ENCODE results near the gene OPRD1. TPM values are rescaled to one million over a fixed set of nuclear protein-coding genes. Genes with fewer than 3 reads are reported as not detected.

OPRD1 gene
- total RNA-seq, 2 experiments from 2014 or later = not detected

GRCh38 chr1:28895896-28896608 is 84.1 kb downstream of the OPRD1 start:
- Histone ChIP-seq H3K4me3 (ENCODE audit: low read depth, low read length, poor library complexity, severe bottlenecking) (no peak overlapping the region), H3K27ac (ENCODE audit: low read depth, low read length, poor library complexity, severe bottlenecking) (no peak overlapping the region), H2AFZ (ENCODE audit: low read length) (no peak overlapping the region), H3K9me2 (ENCODE audit: insufficient read depth, low read length) (no peaks in the 10 kb centered on the region), H4K20me1 (ENCODE audit: insufficient read depth, low read length) (no peaks in the 10 kb centered on the region), H3K9me3 (ENCODE audit: low read length) (no peaks in the 10 kb centered on the region), H3K4me1 (ENCODE audit: insufficient read depth, low read length, poor library complexity, severe bottlenecking) (peaks cover 5% of the 10 kb centered on the region), H3K79me2 (ENCODE audit: insufficient read depth, low read depth, low read length) (no peaks in the 10 kb centered on the region), H3K4me2 (ENCODE audit: low read length) (no peak overlapping the region), H3K36me3 (ENCODE audit: insufficient read depth, low read length) (peaks cover 15% of the 10 kb centered on the region; the same call in 1 of the 2 replicates)
- BruUV-seq (replicated peaks) = no TSS peak
- ChIA-PET CTCF (ENCODE audit: unreplicated experiment) (no interaction called here), POLR2A (no interaction called here)
- no peak for DNase-seq (ENCODE audit: low spot score)
- no peak for TF ChIP-seq EZH2phosphoT487 (IDR thresholded peaks at IDR 0.05; ENCODE audit: borderline replicate concordance, low read depth, low read length)
- TF ChIP-seq, protein P1, sequence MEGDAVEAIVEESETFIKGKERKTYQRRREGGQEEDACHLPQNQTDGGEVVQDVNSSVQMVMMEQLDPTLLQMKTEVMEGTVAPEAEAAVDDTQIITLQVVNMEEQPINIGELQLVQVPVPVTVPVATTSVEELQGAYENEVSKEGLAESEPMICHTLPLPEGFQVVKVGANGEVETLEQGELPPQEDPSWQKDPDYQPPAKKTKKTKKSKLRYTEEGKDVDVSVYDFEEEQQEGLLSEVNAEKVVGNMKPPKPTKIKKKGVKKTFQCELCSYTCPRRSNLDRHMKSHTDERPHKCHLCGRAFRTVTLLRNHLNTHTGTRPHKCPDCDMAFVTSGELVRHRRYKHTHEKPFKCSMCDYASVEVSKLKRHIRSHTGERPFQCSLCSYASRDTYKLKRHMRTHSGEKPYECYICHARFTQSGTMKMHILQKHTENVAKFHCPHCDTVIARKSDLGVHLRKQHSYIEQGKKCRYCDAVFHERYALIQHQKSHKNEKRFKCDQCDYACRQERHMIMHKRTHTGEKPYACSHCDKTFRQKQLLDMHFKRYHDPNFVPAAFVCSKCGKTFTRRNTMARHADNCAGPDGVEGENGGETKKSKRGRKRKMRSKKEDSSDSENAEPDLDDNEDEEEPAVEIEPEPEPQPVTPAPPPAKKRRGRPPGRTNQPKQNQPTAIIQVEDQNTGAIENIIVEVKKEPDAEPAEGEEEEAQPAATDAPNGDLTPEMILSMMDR (conservative IDR thresholded peaks at IDR 0.05; ENCODE audit: low read length) = no peak
- intact Hi-C loops (cut with micrococcal nuclease; ENCODE audit: unreplicated experiment) = no loop called here

GRCh38 chr1:28896609-28896986 is 84.6 kb downstream of the OPRD1 start:
- BruUV-seq (replicated peaks) = no TSS peak
- POLR2A ChIA-PET = no interaction called here

GRCh38 chr1:28897789-28898188 is 85.8 kb downstream of the OPRD1 start:
- POLR2A ChIA-PET = interaction anchor here (0.6 kb wide), 1 partner anchor 77 kb away, joined by 3 read pairs; no protein-coding TSS in a partner anchor
- Histone ChIP-seq H3K9me3 (ENCODE audit: low read length) (no peaks in the 10 kb centered on the region), H3K27ac (ENCODE audit: low read depth, low read length, poor library complexity, severe bottlenecking) (no peak overlapping the region), H4K20me1 (ENCODE audit: insufficient read depth, low read length) (no peaks in the 10 kb centered on the region), H3K4me1 (ENCODE audit: insufficient read depth, low read length, poor library complexity, severe bottlenecking) (peaks cover 5% of the 10 kb centered on the region), H3K36me3 (ENCODE audit: insufficient read depth, low read length) (peaks cover 20% of the 10 kb centered on the region; the same call in 1 of the 2 replicates), H3K4me3 (ENCODE audit: low read depth, low read length, poor library complexity, severe bottlenecking) (no peak overlapping the region), H3K79me2 (ENCODE audit: insufficient read depth, low read depth, low read length) (no peaks in the 10 kb centered on the region), H2AFZ (ENCODE audit: low read length) (no peak overlapping the region), H3K4me2 (ENCODE audit: low read length) (no peak overlapping the region), H3K9me2 (ENCODE audit: insufficient read depth, low read length) (no peaks in the 10 kb centered on the region)
- DNase-seq (ENCODE audit: low spot score) = no peak
- CTCF ChIA-PET (ENCODE audit: unreplicated experiment) = no interaction called here
- TF ChIP-seq, protein P1 (conservative IDR thresholded peaks at IDR 0.05; ENCODE audit: low read length) = no peak
- TF ChIP-seq EZH2phosphoT487 (IDR thresholded peaks at IDR 0.05; ENCODE audit: borderline replicate concordance, low read depth, low read length) = no peak
- no TSS peak for BruUV-seq (replicated peaks)
- intact Hi-C loops (cut with micrococcal nuclease; ENCODE audit: unreplicated experiment) = no loop called here

More at GRCh38 chr1:28896609-28896986, 84.6 kb downstream of the OPRD1 start:
- no peak overlapping the region for H3K4me2 ChIP-seq (ENCODE audit: low read length)
- no peaks in the 10 kb centered on the region for H3K9me2 ChIP-seq (ENCODE audit: insufficient read depth, low read length)
- no peak overlapping the region for H3K27ac ChIP-seq (ENCODE audit: low read depth, low read length, poor library complexity, severe bottlenecking)
- H3K36me3 ChIP-seq (ENCODE audit: insufficient read depth, low read length) = peaks cover 15% of the 10 kb centered on the region; the same call in 1 of the 2 replicates
- H4K20me1 ChIP-seq (ENCODE audit: insufficient read depth, low read length) = no peaks in the 10 kb centered on the region
- no peaks in the 10 kb centered on the region for H3K79me2 ChIP-seq (ENCODE audit: insufficient read depth, low read depth, low read length)
- no peak overlapping the region for H2AFZ ChIP-seq (ENCODE audit: low read length)
- CTCF ChIA-PET (ENCODE audit: unreplicated experiment) = no interaction called here
- no peaks in the 10 kb centered on the region for H3K9me3 ChIP-seq (ENCODE audit: low read length)
- intact Hi-C loops (cut with micrococcal nuclease; ENCODE audit: unreplicated experiment) = no loop called here
- H3K4me3 ChIP-seq (ENCODE audit: low read depth, low read length, poor library complexity, severe bottlenecking) = no peak overlapping the region
- no peak for DNase-seq (ENCODE audit: low spot score)
- TF ChIP-seq, protein P1 (conservative IDR thresholded peaks at IDR 0.05; ENCODE audit: low read length) = no peak
- TF ChIP-seq EZH2phosphoT487 (IDR thresholded peaks at IDR 0.05; ENCODE audit: borderline replicate concordance, low read depth, low read length) = no peak
- peaks cover 5% of the 10 kb centered on the region for H3K4me1 ChIP-seq (ENCODE audit: insufficient read depth, low read length, poor library complexity, severe bottlenecking)

All from OCI-LY7 (cell line).